H1 (cell line): ENCODE results near the gene RIGI. TPM values are rescaled to one million over a fixed set of nuclear protein-coding genes. Genes with fewer than 3 reads are reported as not detected.

ENCODE experiments used
- CTCF ChIA-PET: fragments of 300-600 bp; sonication (Branson Sonifier 250); formaldehyde crosslinking; loops from one replicate; lab custom pipeline; 2021; ENCODE audit not compliant: partially characterized antibody; lab: Charles Lee
- POLR2A ChIA-PET: fragments of 300-600 bp; sonication (Branson Sonifier 250); formaldehyde crosslinking; loops from one replicate; lab custom pipeline; 2021; ENCODE audit warnings: inconsistent platforms; ENCODE audit not compliant: partially characterized antibody; lab: Charles Lee
- DNase-seq, 2 experiments: peaks; one replicate each; pipeline versions ENCODE4 v3.0.0 to v3.0.0-alpha.2; 2010 to 2022; ENCODE audit warnings: low spot score in 2 of 2, low read depth in 1 of 2, mixed read lengths in 1 of 2
- FAIRE-seq: peaks from 2 replicates; lab custom pipeline; 2011; peaks lifted over from hg19 to GRCh38; lab: Jason Lieb, UNC
- H2AFZ ChIP-seq: 2 replicates; pipeline ENCODE4 v1.8.1; 2012; ENCODE audit warnings: low read length, inconsistent platforms
- H2AK5ac ChIP-seq: 2 replicates; pipeline ENCODE4 v1.6.1; 2013; ENCODE audit warnings: low read depth, low read length
- H2BK120ac ChIP-seq: replicated peaks from 2 replicates; pipeline ENCODE3; 2013; ENCODE audit warnings: low read depth, low read length, inconsistent platforms
- H2BK12ac ChIP-seq: 2 replicates; pipeline ENCODE4 v1.6.1; 2013; ENCODE audit warnings: low read depth, low read length
- H2BK15ac ChIP-seq: 2 replicates; pipeline ENCODE4 v1.6.1; 2013; ENCODE audit warnings: low read length
- H2BK20ac ChIP-seq: 2 replicates; pipeline ENCODE4 v1.6.1; 2013; ENCODE audit warnings: low read length
- H2BK5ac ChIP-seq: 2 replicates; pipeline ENCODE4 v1.6.1; 2013; ENCODE audit warnings: low read depth, low read length
- H3K14ac ChIP-seq: 2 replicates; pipeline ENCODE4 v1.6.1; 2013; ENCODE audit warnings: inconsistent platforms; ENCODE audit not compliant: insufficient read length
- H3K18ac ChIP-seq: 2 replicates; pipeline ENCODE4 v1.6.1; 2013; ENCODE audit warnings: low read length; ENCODE audit errors: extremely low read depth
- H3K23ac ChIP-seq: 2 replicates; pipeline ENCODE4 v1.6.1; 2013; ENCODE audit warnings: inconsistent platforms; ENCODE audit not compliant: insufficient read length
- H3K23me2 ChIP-seq: 2 replicates; pipeline ENCODE4 v1.6.1; 2013; ENCODE audit warnings: low read depth, low read length
- H3K27ac ChIP-seq: 2 replicates; pipeline ENCODE4 v1.6.1; 2011; ENCODE audit warnings: low read depth, low read length, inconsistent platforms
- H3K27me3 ChIP-seq, 4 experiments: replicated peaks in 1 of 4; 1 replicate in 1 of 4; 2 replicates in 3 of 4; pipeline versions ENCODE4 v1.6.1 to v1.8.1; 2011 to 2013; ENCODE audit warnings: low read length in 3 of 4, mild to moderate bottlenecking in 3 of 4, inconsistent platforms in 2 of 4, mixed read lengths in 2 of 4, moderate library complexity in 1 of 4; ENCODE audit not compliant: control insufficient read depth in 3 of 4, insufficient read depth in 3 of 4; ENCODE audit errors: extremely low read depth in 1 of 4
- H3K36me3 ChIP-seq, 4 experiments: 2 replicates each; pipeline versions ENCODE4 v1.6.1 to v1.8.1; 2011 to 2013; ENCODE audit warnings: mild to moderate bottlenecking in 4 of 4, low read length in 3 of 4, moderate library complexity in 2 of 4, control low read depth in 1 of 4, inconsistent platforms in 1 of 4; ENCODE audit not compliant: insufficient read depth in 4 of 4, control insufficient read depth in 2 of 4
- H3K4ac ChIP-seq: replicated peaks from 2 replicates; pipeline ENCODE3; 2013; ENCODE audit warnings: low read length, low read depth, mixed read lengths, inconsistent platforms; ENCODE audit not compliant: insufficient read length
- H3K4me1 ChIP-seq, 4 experiments: replicated peaks in 1 of 4; 1 replicate in 1 of 4; 2 replicates in 3 of 4; pipeline versions ENCODE4 v1.6.1 to v1.8.1; 2011 to 2013; ENCODE audit warnings: low read length in 3 of 4, inconsistent platforms in 2 of 4, mixed read lengths in 1 of 4; ENCODE audit not compliant: insufficient read depth in 4 of 4, control insufficient read depth in 3 of 4
- H3K4me2 ChIP-seq, 2 experiments: 2 replicates each; pipeline versions ENCODE4 v1.6.1 to v1.8.1; 2011 to 2013; ENCODE audit warnings: low read depth in 2 of 2, low read length in 2 of 2, control low read depth in 1 of 2, inconsistent platforms in 1 of 2, mild to moderate bottlenecking in 1 of 2; ENCODE audit not compliant: insufficient read depth in 1 of 2
- H3K4me3 ChIP-seq, 4 experiments: fragments of 200-600, 300-600 bp in 1 of 4; sonication (generic), shearing (Covaris generic), sonication (Bioruptor Twin) in 1 of 4; 2 replicates each; pipeline versions ENCODE4 v1.5.1 to v1.8.1; 2011 to 2016; ENCODE audit warnings: low read length in 4 of 4, low read depth in 3 of 4, control low read depth in 2 of 4, inconsistent platforms in 2 of 4, mild to moderate bottlenecking in 2 of 4, mixed read lengths in 1 of 4, moderate library complexity in 1 of 4; ENCODE audit not compliant: insufficient read depth in 2 of 4; ENCODE audit errors: extremely low read depth in 1 of 4
- H3K56ac ChIP-seq: replicated peaks from 2 replicates; pipeline ENCODE3; 2013; ENCODE audit warnings: low read depth, mild to moderate bottlenecking, mixed read lengths, low read length, inconsistent platforms; ENCODE audit not compliant: insufficient read length
- H3K79me1 ChIP-seq: 2 replicates; pipeline ENCODE4 v1.6.1; 2013; ENCODE audit warnings: low read depth, low read length, control low read depth
- H3K79me2 ChIP-seq, 2 experiments: 2 replicates each; pipeline versions ENCODE4 v1.6.1 to v1.8.1; 2012 to 2013; ENCODE audit warnings: low read length in 2 of 2, mild to moderate bottlenecking in 2 of 2, inconsistent platforms in 1 of 2; ENCODE audit not compliant: insufficient read depth in 2 of 2, control insufficient read depth in 1 of 2
- H3K9ac ChIP-seq, 4 experiments: replicated peaks in 1 of 4; 1 replicate in 1 of 4; 2 replicates in 3 of 4; pipeline versions ENCODE4 v1.6.1 to v1.8.1; 2011 to 2013; ENCODE audit warnings: low read depth in 3 of 4, low read length in 3 of 4, control low read depth in 2 of 4, mild to moderate bottlenecking in 2 of 4, moderate library complexity in 2 of 4, inconsistent platforms in 1 of 4; ENCODE audit errors: extremely low read depth in 1 of 4
- H3K9me3 ChIP-seq, 2 experiments: 2 replicates each; pipeline versions ENCODE4 v1.6.1 to v1.8.1; 2012 to 2013; ENCODE audit warnings: mild to moderate bottlenecking in 2 of 2, moderate library complexity in 2 of 2, control low read depth in 1 of 2, inconsistent platforms in 1 of 2, low read depth in 1 of 2, low read length in 1 of 2, mixed read lengths in 1 of 2; ENCODE audit not compliant: insufficient read depth in 2 of 2
- H4K20me1 ChIP-seq, 2 experiments: replicated peaks in 1 of 2; 2 replicates each; pipeline versions ENCODE3 to v1.8.1; 2011 to 2013; ENCODE audit warnings: inconsistent platforms in 2 of 2, low read length in 2 of 2, mild to moderate bottlenecking in 1 of 2; ENCODE audit not compliant: insufficient read depth in 2 of 2, control insufficient read depth in 1 of 2
- H4K5ac ChIP-seq: 2 replicates; pipeline ENCODE4 v1.6.1; 2013; ENCODE audit warnings: low read length, low read depth, mixed read lengths, inconsistent platforms; ENCODE audit not compliant: insufficient read length
- H4K8ac ChIP-seq: 2 replicates; pipeline ENCODE4 v1.8.0; 2013; ENCODE audit warnings: mild to moderate bottlenecking, moderate library complexity, low read length, inconsistent platforms; ENCODE audit not compliant: insufficient read depth; ENCODE audit errors: extremely low read depth
- H4K91ac ChIP-seq: replicated peaks from 2 replicates; pipeline ENCODE3; 2013; ENCODE audit warnings: low read length, mixed read lengths, inconsistent platforms; ENCODE audit not compliant: insufficient read length
- CBX8 ChIP-seq: fragments of 300-800, 300-1000 bp; sonication (generic); IDR thresholded peaks from 2 replicates; pipeline ENCODE4 v1.7.1; 2016; ENCODE audit warnings: low read depth, low read length, borderline replicate concordance
- EP300 ChIP-seq, 2 experiments: IDR thresholded peaks; 1 replicate in 1 of 2; 2 replicates in 1 of 2; pipeline ENCODE4 v1.6.1; 2011 to 2012; ENCODE audit warnings: low read depth in 2 of 2, low read length in 2 of 2, mild to moderate bottlenecking in 2 of 2, borderline replicate concordance in 1 of 2, inconsistent platforms in 1 of 2, moderate library complexity in 1 of 2
- GTF2F1 ChIP-seq: IDR thresholded peaks from 2 replicates; pipeline ENCODE4 v1.6.1; 2012; ENCODE audit warnings: low read depth, low read length, improper control_type of control experiment, borderline replicate concordance
- MAFK ChIP-seq: IDR thresholded peaks from 2 replicates; pipeline ENCODE4 v1.6.1; 2012; ENCODE audit warnings: low read depth, mild to moderate bottlenecking, improper control_type of control experiment, low read length
- NANOG ChIP-seq: IDR thresholded peaks from 2 replicates; pipeline ENCODE4 v1.6.1; 2011; ENCODE audit warnings: low read length, low read depth, mild to moderate bottlenecking, inconsistent platforms; ENCODE audit not compliant: insufficient read depth, poor library complexity, severe bottlenecking
- RFX5 ChIP-seq: IDR thresholded peaks from 2 replicates; pipeline ENCODE4 v1.6.1; 2011; ENCODE audit warnings: low read depth, low read length, improper control_type of control experiment, borderline replicate concordance
- SIX5 ChIP-seq: IDR thresholded peaks from 2 replicates; pipeline ENCODE4 v1.6.1; 2011; ENCODE audit warnings: mild to moderate bottlenecking, low read depth, low read length
- SP1 ChIP-seq: IDR thresholded peaks from 2 replicates; pipeline ENCODE4 v1.6.1; 2011; ENCODE audit warnings: low read depth, low read length
- TAF1 ChIP-seq: IDR thresholded peaks from 2 replicates; pipeline ENCODE4 v1.6.1; 2011; ENCODE audit warnings: mild to moderate bottlenecking, low read depth, low read length
- TEAD4 ChIP-seq: IDR thresholded peaks from 2 replicates; pipeline ENCODE4 v1.6.1; 2012; ENCODE audit warnings: low read depth, low read length, inconsistent platforms, mixed read lengths
- WGBS, 2 experiments: shearing (Covaris generic) in 1 of 2; methylation state at CpG; one replicate each; pipeline versions ENCODE4 v1.1.6 to v1.1.7; 2013 to 2015; ENCODE audit warnings: low lambda C conversion rate in 2 of 2, mixed read lengths in 2 of 2, inconsistent platforms in 1 of 2, low coverage in 1 of 2, missing lambda C conversion rate in 1 of 2; ENCODE audit not compliant: insufficient replicate concordance in 2 of 2, insufficient coverage in 1 of 2, insufficient read length in 1 of 2; ENCODE audit errors: extremely low coverage in 1 of 2, missing lambda C conversion rate in 1 of 2; 5-methylcytosine and 5-hydroxymethylcytosine counted together
- polyA plus RNA-seq, 7 experiments: library from polyadenylated mRNA; depleted of rRNA in 3 of 7; stranded (reverse) in 5 of 7; unstranded in 2 of 7; fragments of >200 nt in 5 of 7; fragments of 200-250 nt in 2 of 7; gene quantifications; 1 replicate in 5 of 7; 2 replicates in 1 of 7; 4 replicates in 1 of 7; pipeline versions ENCODE4 v1.2.1 to v1.2.3, GENCODE V29; 2011 to 2013; ENCODE audit warnings: missing spikeins in 2 of 7, mixed read lengths in 2 of 7
- total RNA-seq: library from RNA; stranded (reverse); fragmentation: NEBNext Ultra II Directional; extraction: Animal tissue kit (Norgen Biotek cat#: 25700); gene quantifications from 2 replicates; pipeline ENCODE4 v1.2.1, GENCODE V29; 2021
- TF ChIP-seq, protein P1 (sequence below): IDR thresholded peaks from 2 replicates; pipeline ENCODE4 v1.6.1; 2011; ENCODE audit warnings: low read length, improper control_type of control experiment
- TF ChIP-seq, protein P2 (sequence below): IDR thresholded peaks from 2 replicates; pipeline ENCODE4 v1.6.1; 2012; ENCODE audit warnings: inconsistent platforms

The RIGI gene
- total and polyA plus RNA-seq, 2 of the 8 experiments (the other 6 are each of a cell fraction or from before 2014, with no cell fraction given): 3.1 to 6.7 TPM

DNA sequence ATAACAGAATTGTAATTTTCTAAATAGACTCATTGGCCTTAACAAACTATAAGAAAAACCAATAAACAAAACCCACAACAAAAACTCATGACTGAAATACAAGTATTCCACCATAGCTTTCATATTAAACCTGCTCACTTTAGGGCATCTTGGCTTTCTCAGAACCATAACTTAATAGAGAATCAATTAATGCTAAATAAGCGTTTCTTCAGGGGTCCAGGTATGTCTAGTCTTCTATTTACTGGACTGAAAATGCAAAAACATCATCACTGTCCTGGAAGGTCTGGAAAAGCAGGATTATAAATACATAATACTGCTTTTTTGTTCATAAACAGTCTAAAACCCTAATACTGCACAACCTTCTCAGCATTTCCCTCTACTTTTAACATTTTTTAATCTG lies 19.9 kb upstream of the RIGI start:
- Histone ChIP-seq H3K4ac (no peak overlapping the region), H2BK120ac (no peak overlapping the region), H3K4me2 (no peak overlapping the region), H2BK12ac (no peak overlapping the region), H2BK5ac (no peak overlapping the region), H3K23ac (no peak overlapping the region), H3K27me3 (no peaks in the 10 kb centered on the region), H3K27ac (no peak overlapping the region), H3K36me3 (peaks cover 2 to 37% (median 23%) of the 10 kb centered on the region in 4 experiments; a peak in 7 of 8 replicates), H2BK20ac (no peak overlapping the region), H3K14ac (no peak overlapping the region), H4K8ac (no peak overlapping the region), H3K4me1 (no peaks in the 10 kb centered on the region), H4K91ac (no peak overlapping the region), H3K79me2 (peaks cover 41 to 96% of the 10 kb centered on the region in 2 experiments), H3K79me1 (peaks cover 2% of the 10 kb centered on the region; the same call in 1 of the 2 replicates), H2AFZ (no peak overlapping the region), H3K56ac (no peak overlapping the region), H2BK15ac (no peak overlapping the region), H3K23me2 (peaks cover 4% of the 10 kb centered on the region; the same call in 1 of the 2 replicates), H4K20me1 (peaks cover 13 to 27% of the 10 kb centered on the region in 2 experiments), H3K18ac (no peak overlapping the region), H2AK5ac (no peak overlapping the region), H3K9ac (no peak overlapping the region), H4K5ac (no peak overlapping the region), H3K9me3 (no peaks in the 10 kb centered on the region), H3K4me3 (no peak overlapping the region)
- POLR2A ChIA-PET: interaction anchor here (2.1 kb wide), 1 partner anchor 13 kb away, joined by 11 read pairs; no protein-coding TSS in a partner anchor
- WGBS, 2 experiments: 82% methylated on average over 1 of the region's 1 CpG; no CpG with 5 or more reads in 1 of the 2 experiments
- no peak for DNase-seq
- CTCF ChIA-PET: interaction anchor here (1.4 to 2.7 kb wide), 3 partner anchors 19 to 167 kb away, joined by 3 to 17 read pairs (median 16); partner anchors contain the start of gene RIGI
- no peak for FAIRE-seq
- TF ChIP-seq SP1 (no peak), NANOG (no peak), CBX8 (no peak), EP300 (IDR thresholded peaks at IDR 0.05; ENCODE audit: borderline replicate concordance in 1 of 2, low read depth in 2 of 2, low read length in 2 of 2) (no peak), SIX5 (no peak), TAF1 (no peak), MAFK (no peak), RFX5 (no peak), GTF2F1 (no peak), TEAD4 (no peak)
- TF ChIP-seq, protein P1, sequence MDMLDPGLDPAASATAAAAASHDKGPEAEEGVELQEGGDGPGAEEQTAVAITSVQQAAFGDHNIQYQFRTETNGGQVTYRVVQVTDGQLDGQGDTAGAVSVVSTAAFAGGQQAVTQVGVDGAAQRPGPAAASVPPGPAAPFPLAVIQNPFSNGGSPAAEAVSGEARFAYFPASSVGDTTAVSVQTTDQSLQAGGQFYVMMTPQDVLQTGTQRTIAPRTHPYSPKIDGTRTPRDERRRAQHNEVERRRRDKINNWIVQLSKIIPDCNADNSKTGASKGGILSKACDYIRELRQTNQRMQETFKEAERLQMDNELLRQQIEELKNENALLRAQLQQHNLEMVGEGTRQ: no peak
- TF ChIP-seq, protein P2, sequence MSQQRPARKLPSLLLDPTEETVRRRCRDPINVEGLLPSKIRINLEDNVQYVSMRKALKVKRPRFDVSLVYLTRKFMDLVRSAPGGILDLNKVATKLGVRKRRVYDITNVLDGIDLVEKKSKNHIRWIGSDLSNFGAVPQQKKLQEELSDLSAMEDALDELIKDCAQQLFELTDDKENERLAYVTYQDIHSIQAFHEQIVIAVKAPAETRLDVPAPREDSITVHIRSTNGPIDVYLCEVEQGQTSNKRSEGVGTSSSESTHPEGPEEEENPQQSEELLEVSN: no peak
